Measurements from ENCODE around the gene PCSK6.

DNA sequence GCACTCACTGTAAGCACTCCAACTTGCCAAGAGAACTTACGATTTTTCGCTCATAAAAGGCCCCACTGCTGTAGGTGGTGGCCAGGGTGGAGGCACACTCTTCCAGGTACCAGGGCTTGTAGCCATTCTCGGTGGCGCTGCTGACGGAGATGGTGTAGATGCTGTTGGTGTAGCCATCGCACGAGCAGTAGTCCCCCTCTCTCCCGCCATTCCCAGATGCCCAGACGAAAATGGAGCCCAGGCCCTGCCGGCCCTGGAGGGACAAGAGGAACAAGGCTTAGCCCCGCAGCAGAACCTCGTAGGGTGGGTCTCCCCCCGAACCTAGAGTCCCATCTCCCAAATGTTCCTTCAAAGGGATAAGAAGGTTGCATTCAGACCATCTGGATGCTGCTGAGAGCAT, 96.3 kb downstream of the PCSK6 start:
- TF ChIP-seq EP300 (IDR thresholded peaks at IDR 0.05) (no peak), CTCF (IDR thresholded peaks at IDR 0.05) (no peak)
